AG09309 (cell line): ENCODE data around the gene BCL2.

ENCODE experiments used
- DNase-seq: peaks from one replicate; pipeline ENCODE4 v3.0.0-alpha.2; 2010; ENCODE audit warnings: low read depth
- H3K4me3 ChIP-seq: 2 replicates; pipeline ENCODE4 v1.5.1; 2011; ENCODE audit warnings: mild to moderate bottlenecking, low read depth, low read length, moderate library complexity; ENCODE audit not compliant: control insufficient read depth
- CTCF ChIP-seq: IDR thresholded peaks from 2 replicates; pipeline ENCODE4 v1.5.1; 2011; ENCODE audit warnings: mild to moderate bottlenecking, low read depth, low read length, inconsistent platforms; ENCODE audit not compliant: insufficient read depth, control insufficient read depth; ENCODE audit errors: missing control alignments

The BCL2 gene

GRCh38 chr18:63131959-63132818 is 187.4 kb downstream of the BCL2 start:
- TF ChIP-seq CTCF = no peak
- no peak overlapping the region for H3K4me3 ChIP-seq

GRCh38 chr18:63131106-63131958 is 188.2 kb downstream of the BCL2 start:
- no peak overlapping the region for H3K4me3 ChIP-seq
- TF ChIP-seq CTCF = peak; percentile 69
- DNase-seq = peak; percentile 24

More at GRCh38 chr18:63131959-63132818, 187.4 kb downstream of the BCL2 start:
- DNase-seq = no peak

- no peak overlapping the region for H3K4me3 ChIP-seq
- no peak for DNase-seq
- no peak for TF ChIP-seq CTCF
Measured at GRCh38 chr18:63130176-63130575, 189.4 kb downstream of the BCL2 start.

GRCh38 chr18:63128237-63128974 is 191.2 kb downstream of the BCL2 start:
- no peak for DNase-seq
- H3K4me3 ChIP-seq = no peak overlapping the region
- no peak for TF ChIP-seq CTCF

- no peak overlapping the region for H3K4me3 ChIP-seq
- TF ChIP-seq CTCF = no peak
- DNase-seq = no peak
Measured at GRCh38 chr18:63126134-63127069, 193.2 kb downstream of the BCL2 start.
